Esophagus muscularis mucosa (tissue), 4 donors: Measurements from ENCODE around the gene MSL3. TPM values are rescaled to one million over a fixed set of nuclear protein-coding genes. Genes with fewer than 3 reads are reported as not detected.

Source experiments
- DNase-seq: peaks from one replicate; pipeline ENCODE4 v3.0.0-alpha.2; 2017; ENCODE audit errors: extremely low spot score
- H3K27ac ChIP-seq, 4 donors: fragments of 200-600 bp; sonication (generic); replicated peaks in 1 of 4; 1 replicate in 3 of 4; 2 replicates in 1 of 4; pipeline ENCODE4 v1.5.1; 2016 to 2019; ENCODE audit warnings: mild to moderate bottlenecking in 1 of 4
- H3K27me3 ChIP-seq, 4 donors: fragments of 200-600 bp; sonication (generic); one replicate each; pipeline versions ENCODE4 v1.5.1 to v1.6.0; 2016 to 2019
- H3K36me3 ChIP-seq, 4 donors: fragments of 200-600 bp; sonication (generic); one replicate each; pipeline ENCODE4 v1.5.1; 2016 to 2019
- H3K4me1 ChIP-seq, 4 donors: fragments of 200-600 bp; sonication (generic); one replicate each; pipeline ENCODE4 v1.5.1; 2016 to 2019
- H3K4me3 ChIP-seq, 4 donors: fragments of 200-600 bp; sonication (generic); 1 replicate in 2 of 4; 2 replicates in 2 of 4; pipeline ENCODE4 v1.5.1; 2016 to 2019; ENCODE audit warnings: mild to moderate bottlenecking in 4 of 4, moderate library complexity in 1 of 4
- H3K9me3 ChIP-seq, 4 donors: fragments of 200-600 bp; sonication (generic); 1 replicate in 3 of 4; 2 replicates in 1 of 4; pipeline ENCODE4 v1.5.1; 2016 to 2019
- EP300 ChIP-seq: sonication (generic); formaldehyde crosslinking; IDR thresholded peaks from one replicate; pipeline ENCODE4 v1.6.1; 2017; ENCODE audit warnings: antibody characterized with exemption
- POLR2A ChIP-seq: fragments of 450-650 bp; IDR thresholded peaks from one replicate; pipeline ENCODE4 v1.6.1; 2017; ENCODE audit warnings: antibody characterized with exemption, moderate library complexity, mild to moderate bottlenecking, low read depth
- POLR2AphosphoS5 ChIP-seq, 2 donors: sonication (generic); formaldehyde crosslinking; IDR thresholded peaks; one replicate each; pipeline ENCODE4 v1.6.1; 2017; ENCODE audit warnings: antibody characterized with exemption in 2 of 2
- WGBS: methylation state at CpG from one replicate; pipeline ENCODE4 v1.1.5; 2018; 5-methylcytosine and 5-hydroxymethylcytosine counted together
- intact Hi-C: fragments of 100-400 bp; cut with DNase I; formaldehyde crosslinking; loops from one replicate; pipeline ENCODE4 v1.15.1; 2023
- total RNA-seq, 4 donors: library from RNA; depleted of rRNA; stranded (reverse); fragments of >200 nt; gene quantifications; one replicate each; pipeline versions ENCODE4 v1.1.0 to v1.2.1, GENCODE V29; 2016
- TF ChIP-seq, protein P1 (sequence below), 3 experiments: fragments of 200-600 bp in 2 of 3; fragments of 450-650 bp in 1 of 3; sonication (generic) in 2 of 3; IDR thresholded peaks; one replicate each; pipeline ENCODE4 v1.5.1; 2017 to 2019; ENCODE audit warnings: antibody characterized with exemption in 3 of 3, mild to moderate bottlenecking in 2 of 3, moderate library complexity in 1 of 3

The MSL3 gene
- total RNA-seq, 4 donors from 2014 or later, result 21.0 to 32.0 (median 24.5) TPM

DNA sequence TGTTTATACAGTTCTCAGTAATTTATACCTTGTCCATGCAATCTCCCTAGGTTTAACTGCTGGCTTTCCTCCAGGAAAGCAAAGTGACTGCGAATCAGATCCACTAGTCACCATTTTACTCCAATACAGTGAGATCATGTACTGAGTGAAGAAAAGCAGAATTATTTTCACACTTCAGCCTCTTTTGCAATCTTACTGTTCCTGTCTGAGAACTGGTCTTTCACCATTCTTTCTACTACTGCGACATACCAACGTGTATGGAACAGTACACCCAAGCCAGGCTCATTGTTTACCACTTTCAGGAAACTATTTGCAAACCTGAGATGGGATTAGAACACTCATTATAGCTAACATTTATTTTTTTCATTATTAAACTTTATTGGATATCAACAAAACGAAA lies 8.0 kb upstream of the MSL3 start:
- no peak for DNase-seq
- Histone ChIP-seq H3K4me1 (no peaks in the 10 kb centered on the region), H3K27ac (no peak overlapping the region), H3K27me3 (no peaks in the 10 kb centered on the region), H3K36me3 (no peaks in the 10 kb centered on the region), H3K9me3 (no peaks in the 10 kb centered on the region), H3K4me3 (no peak overlapping the region)
- 49% methylated on average over 4 of the region's 4 CpGs for WGBS
- no peak for TF ChIP-seq EP300
- no peak for TF ChIP-seq POLR2A
- TF ChIP-seq, protein P1, sequence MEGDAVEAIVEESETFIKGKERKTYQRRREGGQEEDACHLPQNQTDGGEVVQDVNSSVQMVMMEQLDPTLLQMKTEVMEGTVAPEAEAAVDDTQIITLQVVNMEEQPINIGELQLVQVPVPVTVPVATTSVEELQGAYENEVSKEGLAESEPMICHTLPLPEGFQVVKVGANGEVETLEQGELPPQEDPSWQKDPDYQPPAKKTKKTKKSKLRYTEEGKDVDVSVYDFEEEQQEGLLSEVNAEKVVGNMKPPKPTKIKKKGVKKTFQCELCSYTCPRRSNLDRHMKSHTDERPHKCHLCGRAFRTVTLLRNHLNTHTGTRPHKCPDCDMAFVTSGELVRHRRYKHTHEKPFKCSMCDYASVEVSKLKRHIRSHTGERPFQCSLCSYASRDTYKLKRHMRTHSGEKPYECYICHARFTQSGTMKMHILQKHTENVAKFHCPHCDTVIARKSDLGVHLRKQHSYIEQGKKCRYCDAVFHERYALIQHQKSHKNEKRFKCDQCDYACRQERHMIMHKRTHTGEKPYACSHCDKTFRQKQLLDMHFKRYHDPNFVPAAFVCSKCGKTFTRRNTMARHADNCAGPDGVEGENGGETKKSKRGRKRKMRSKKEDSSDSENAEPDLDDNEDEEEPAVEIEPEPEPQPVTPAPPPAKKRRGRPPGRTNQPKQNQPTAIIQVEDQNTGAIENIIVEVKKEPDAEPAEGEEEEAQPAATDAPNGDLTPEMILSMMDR (IDR thresholded peaks at IDR 0.05), result no peak
- TF ChIP-seq POLR2AphosphoS5 (IDR thresholded peaks at IDR 0.05), result no peak
- intact Hi-C loops, result no loop called here

DNA sequence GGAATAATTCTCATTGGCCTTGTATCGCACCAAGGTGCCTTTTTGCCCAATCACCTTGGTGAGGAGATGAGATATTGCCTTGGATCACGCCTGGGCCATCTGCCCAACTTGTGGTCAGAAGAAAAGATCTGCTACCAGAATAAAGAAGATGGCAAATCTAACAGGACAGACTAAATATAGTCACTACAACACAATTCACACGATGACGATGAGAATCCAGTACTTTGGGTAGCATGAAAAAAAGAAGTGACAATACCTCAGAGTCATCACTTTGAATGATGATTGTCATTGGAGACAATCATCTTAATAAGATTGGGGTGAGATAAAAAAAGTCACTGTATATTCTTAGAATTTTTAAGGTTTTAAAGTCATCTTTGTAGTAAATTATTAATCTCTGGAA lies 7.3 kb upstream of the MSL3 start:
- no peak overlapping the region for H3K27ac ChIP-seq
- no peaks in the 10 kb centered on the region for H3K36me3 ChIP-seq
- H3K9me3 ChIP-seq, result no peaks in the 10 kb centered on the region
- intact Hi-C loops, result no loop called here
- 77% methylated on average over 4 of the region's 4 CpGs for WGBS
- no peak for DNase-seq
- no peaks in the 10 kb centered on the region for H3K27me3 ChIP-seq
- no peak overlapping the region for H3K4me3 ChIP-seq
- TF ChIP-seq, protein P1 (IDR thresholded peaks at IDR 0.05), result no peak
- TF ChIP-seq POLR2AphosphoS5 (IDR thresholded peaks at IDR 0.05) (no peak), POLR2A (no peak), EP300 (no peak)
- H3K4me1 ChIP-seq, result no peaks in the 10 kb centered on the region

DNA sequence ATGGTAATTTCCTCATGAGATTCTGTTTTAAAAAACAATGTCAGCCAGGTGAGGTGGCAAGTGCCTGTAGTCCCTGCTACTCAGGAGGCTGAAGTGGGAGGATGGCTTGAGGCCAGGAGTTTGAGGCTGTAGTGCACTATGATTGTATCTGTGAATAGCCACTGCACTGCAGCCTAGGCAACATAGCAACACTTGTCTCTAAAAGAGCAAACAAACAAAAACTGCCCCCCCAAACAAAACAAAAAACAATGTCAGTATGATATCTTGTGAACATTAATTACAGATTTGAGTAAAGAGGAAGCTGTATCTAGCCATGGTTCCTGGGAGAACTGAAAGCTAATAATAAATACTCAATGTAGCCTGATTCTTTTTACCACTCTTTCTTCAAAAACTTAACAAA lies 6.8 kb upstream of the MSL3 start:
- Histone ChIP-seq H3K4me1 (no peaks in the 10 kb centered on the region), H3K27ac (no peak overlapping the region), H3K36me3 (no peaks in the 10 kb centered on the region), H3K4me3 (no peak overlapping the region), H3K9me3 (no peaks in the 10 kb centered on the region), H3K27me3 (no peaks in the 10 kb centered on the region)
- no peak for TF ChIP-seq POLR2A
- TF ChIP-seq, protein P1 (IDR thresholded peaks at IDR 0.05), result no peak
- no peak for TF ChIP-seq POLR2AphosphoS5 (IDR thresholded peaks at IDR 0.05)
- no peak for TF ChIP-seq EP300
- no peak for DNase-seq
- intact Hi-C loops, result no loop called here

DNA sequence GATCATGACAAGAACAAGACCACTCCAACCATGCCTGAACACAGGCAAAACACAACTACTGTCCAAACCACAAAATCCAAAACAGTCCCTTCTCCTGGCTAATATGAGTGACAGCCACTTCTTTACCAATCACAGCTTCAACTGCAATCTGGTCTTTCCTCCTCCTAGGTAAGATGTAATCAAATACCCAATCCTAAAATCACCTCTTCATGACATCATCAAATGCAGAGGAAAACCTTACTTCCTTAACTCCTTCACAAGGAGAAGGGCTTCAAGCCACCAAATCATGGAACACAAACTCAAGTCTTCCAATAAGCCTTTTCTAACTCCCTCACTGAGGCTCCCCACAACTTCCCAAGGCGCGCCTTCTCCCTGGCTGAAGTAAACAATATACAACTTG lies 4.4 kb upstream of the MSL3 start:
- Histone ChIP-seq H3K4me1 (peaks cover 0 to 9% (median 9%) of the 10 kb centered on the region in 4 donors), H3K36me3 (no peaks in the 10 kb centered on the region), H3K4me3 (no peak overlapping the region), H3K27me3 (no peaks in the 10 kb centered on the region), H3K27ac (no peak overlapping the region), H3K9me3 (no peaks in the 10 kb centered on the region)
- intact Hi-C loops, result no loop called here
- WGBS, result 76% methylated on average over 2 of the region's 2 CpGs
- TF ChIP-seq EP300 (no peak), POLR2A (no peak), POLR2AphosphoS5 (IDR thresholded peaks at IDR 0.05) (no peak)
- TF ChIP-seq, protein P1 (IDR thresholded peaks at IDR 0.05), result no peak
- DNase-seq, result no peak

DNA sequence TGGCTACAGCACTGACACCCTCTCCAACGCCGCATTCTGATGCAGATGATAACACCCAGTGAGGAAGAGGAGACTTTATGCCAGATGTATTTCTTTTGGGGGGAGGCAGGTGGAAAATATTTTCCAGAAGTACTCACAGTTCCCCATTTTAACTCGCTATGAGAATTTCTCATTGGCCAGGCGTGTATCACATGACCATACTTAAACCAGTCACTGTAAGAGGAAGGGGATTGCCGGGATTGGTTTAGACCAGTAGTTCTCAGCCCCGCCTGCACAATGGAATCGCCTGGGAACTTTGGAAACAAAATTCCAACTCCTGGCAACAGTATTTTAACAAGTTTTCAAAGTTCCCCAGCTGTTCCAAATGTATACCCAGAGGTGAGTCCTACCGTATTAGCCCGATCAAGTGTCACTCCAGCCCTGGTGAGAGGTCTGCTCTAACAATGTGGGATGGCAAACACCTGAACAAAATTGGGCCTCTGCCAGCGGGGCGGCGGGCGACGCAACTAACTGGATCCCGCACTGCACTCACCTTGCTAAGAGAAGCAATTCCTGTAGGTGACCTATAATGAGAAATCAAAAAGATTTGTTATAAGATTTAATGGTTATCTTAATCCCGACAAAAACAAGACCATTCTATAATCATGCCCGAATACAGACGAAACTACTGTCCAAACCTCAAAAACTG lies 2.9 kb upstream of the MSL3 start:
- Histone ChIP-seq H3K4me3 (no peak overlapping the region), H3K27me3 (no peaks in the 10 kb centered on the region), H3K36me3 (no peaks in the 10 kb centered on the region), H3K4me1 (peaks cover 2 to 11% (median 10%) of the 10 kb centered on the region in 4 donors), H3K9me3 (no peaks in the 10 kb centered on the region), H3K27ac (no peak overlapping the region)
- 86% methylated on average over 16 of the region's 18 CpGs for WGBS
- no peak for DNase-seq
- TF ChIP-seq, protein P1 (IDR thresholded peaks at IDR 0.05), result no peak
- no peak for TF ChIP-seq POLR2AphosphoS5 (IDR thresholded peaks at IDR 0.05)
- TF ChIP-seq EP300, result no peak
- no peak for TF ChIP-seq POLR2A
- intact Hi-C loops, result no loop called here
